ENCODE results near the gene CD93. TPM values are rescaled to one million over a fixed set of nuclear protein-coding genes. Genes with fewer than 3 reads are reported as not detected.

Gene CD93
- total RNA-seq, 2 experiments from 2014 or later: 1.1 TPM

DNA sequence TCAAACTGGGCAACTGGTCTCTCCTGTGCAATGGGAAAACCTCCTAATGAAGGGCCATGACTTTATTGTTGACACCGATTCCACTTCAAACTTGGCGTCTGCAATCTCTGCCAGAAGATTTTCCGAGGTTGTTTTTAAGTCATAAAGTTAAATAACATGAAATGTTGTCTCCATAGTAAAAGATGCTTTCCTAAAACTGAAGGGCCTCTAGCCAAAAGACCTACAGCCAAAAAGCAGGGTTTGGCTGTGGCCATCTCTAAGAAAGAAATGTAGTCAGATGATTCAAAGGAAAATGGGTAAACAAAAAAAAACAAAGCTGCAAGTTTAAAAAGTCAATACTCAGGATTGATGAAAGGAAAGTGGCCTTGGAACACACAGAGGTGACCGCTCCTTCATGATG lies 14.1 kb downstream of the CD93 start:
- Histone ChIP-seq H3K27me3 (ENCODE audit: control insufficient read depth in 1 of 2, insufficient read depth in 2 of 2, low read length in 2 of 2) (no peaks in the 10 kb centered on the region), H3K27ac (ENCODE audit: low read depth in 1 of 2, low read length in 2 of 2) (no peak overlapping the region), H3K9me3 (ENCODE audit: control insufficient read depth in 1 of 2, insufficient read depth in 1 of 2, low read length in 2 of 2) (no peaks in the 10 kb centered on the region), H3K36me3 (ENCODE audit: insufficient read depth, low read length) (no peaks in the 10 kb centered on the region), H3K4me1 (ENCODE audit: insufficient read depth, low read length) (no peaks in the 10 kb centered on the region), H3K4me3 (ENCODE audit: low read length) (no peak overlapping the region)
- H3K27me3 Mint-ChIP-seq: no peaks in the 10 kb centered on the region
- DNase-seq: no peak
- intact Hi-C loops (cut with DNase I, micrococcal nuclease): no loop called here
- CTCF ChIA-PET: no interaction called here
- no peaks in the 10 kb centered on the region for H3K4me1 Mint-ChIP-seq (ENCODE audit: low read depth)
- POLR2A ChIA-PET: no interaction called here
- TF ChIP-seq, protein P1, sequence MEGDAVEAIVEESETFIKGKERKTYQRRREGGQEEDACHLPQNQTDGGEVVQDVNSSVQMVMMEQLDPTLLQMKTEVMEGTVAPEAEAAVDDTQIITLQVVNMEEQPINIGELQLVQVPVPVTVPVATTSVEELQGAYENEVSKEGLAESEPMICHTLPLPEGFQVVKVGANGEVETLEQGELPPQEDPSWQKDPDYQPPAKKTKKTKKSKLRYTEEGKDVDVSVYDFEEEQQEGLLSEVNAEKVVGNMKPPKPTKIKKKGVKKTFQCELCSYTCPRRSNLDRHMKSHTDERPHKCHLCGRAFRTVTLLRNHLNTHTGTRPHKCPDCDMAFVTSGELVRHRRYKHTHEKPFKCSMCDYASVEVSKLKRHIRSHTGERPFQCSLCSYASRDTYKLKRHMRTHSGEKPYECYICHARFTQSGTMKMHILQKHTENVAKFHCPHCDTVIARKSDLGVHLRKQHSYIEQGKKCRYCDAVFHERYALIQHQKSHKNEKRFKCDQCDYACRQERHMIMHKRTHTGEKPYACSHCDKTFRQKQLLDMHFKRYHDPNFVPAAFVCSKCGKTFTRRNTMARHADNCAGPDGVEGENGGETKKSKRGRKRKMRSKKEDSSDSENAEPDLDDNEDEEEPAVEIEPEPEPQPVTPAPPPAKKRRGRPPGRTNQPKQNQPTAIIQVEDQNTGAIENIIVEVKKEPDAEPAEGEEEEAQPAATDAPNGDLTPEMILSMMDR (IDR thresholded peaks at IDR 0.05): no peak
- ATAC-seq (ENCODE audit: poor library complexity): no peak
- no peaks in the 10 kb centered on the region for H3K36me3 Mint-ChIP-seq (ENCODE audit: low read depth)
- H3K9me3 Mint-ChIP-seq: no peaks in the 10 kb centered on the region
- H3K4me3 Mint-ChIP-seq: no peak overlapping the region
- H3K27ac Mint-ChIP-seq: no peak overlapping the region

DNA sequence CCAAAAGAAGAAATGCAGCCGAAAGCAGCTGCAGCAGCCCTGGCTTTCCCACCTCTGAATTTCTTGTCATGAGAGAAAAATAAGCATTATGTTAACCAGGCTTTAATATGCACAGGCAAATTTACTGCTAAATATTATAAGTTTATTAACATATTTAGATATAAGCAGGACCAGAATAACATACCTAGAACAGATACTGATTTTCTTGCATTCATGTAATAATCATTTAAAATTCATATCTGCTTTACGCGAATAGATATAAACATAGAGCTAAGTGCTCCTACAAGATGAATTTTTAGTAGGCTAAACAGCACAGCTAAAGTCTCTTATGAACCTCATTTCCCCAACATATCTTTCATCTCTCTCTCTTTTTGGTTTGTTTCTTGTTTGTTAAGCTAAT lies 14.7 kb downstream of the CD93 start:
- no peaks in the 10 kb centered on the region for H3K4me1 Mint-ChIP-seq (ENCODE audit: low read depth)
- no peak overlapping the region for H3K27ac Mint-ChIP-seq
- ATAC-seq (ENCODE audit: poor library complexity): no peak

DNA sequence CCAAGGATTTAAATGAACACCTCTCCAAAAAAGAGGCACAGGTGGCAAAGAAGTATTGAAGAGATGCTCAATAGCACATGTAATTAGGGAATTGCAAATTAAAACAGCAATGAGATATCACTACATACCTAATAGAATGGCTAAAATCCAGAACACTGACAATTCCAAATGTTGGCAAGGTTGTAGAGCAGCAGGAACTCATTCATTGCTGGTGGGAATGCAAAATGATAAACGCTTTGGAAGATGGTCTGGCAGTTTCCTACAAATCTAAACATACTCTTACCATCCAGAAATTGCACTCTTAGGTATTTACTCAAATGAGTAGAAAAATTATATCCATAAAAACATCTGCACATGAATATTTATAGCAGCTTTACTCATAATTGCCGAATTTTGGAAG lies 17.0 kb downstream of the CD93 start:
- Histone ChIP-seq H3K36me3 (ENCODE audit: insufficient read depth, low read length) (no peaks in the 10 kb centered on the region), H3K9me3 (ENCODE audit: control insufficient read depth in 1 of 2, insufficient read depth in 1 of 2, low read length in 2 of 2) (no peaks in the 10 kb centered on the region), H3K4me1 (ENCODE audit: insufficient read depth, low read length) (no peaks in the 10 kb centered on the region), H3K27me3 (ENCODE audit: control insufficient read depth in 1 of 2, insufficient read depth in 2 of 2, low read length in 2 of 2) (no peaks in the 10 kb centered on the region), H3K4me3 (ENCODE audit: low read length) (no peak overlapping the region), H3K27ac (ENCODE audit: low read depth in 1 of 2, low read length in 2 of 2) (no peak overlapping the region)
- no peaks in the 10 kb centered on the region for H3K36me3 Mint-ChIP-seq (ENCODE audit: low read depth)
- CTCF ChIA-PET: no interaction called here
- intact Hi-C loops (cut with DNase I, micrococcal nuclease): no loop called here
- DNase-seq (no peak), ATAC-seq (ENCODE audit: poor library complexity) (no peak)
- H3K4me1 Mint-ChIP-seq (ENCODE audit: low read depth): no peaks in the 10 kb centered on the region
- H3K4me3 Mint-ChIP-seq: no peak overlapping the region
- TF ChIP-seq, protein P1 (IDR thresholded peaks at IDR 0.05): no peak
- H3K9me3 Mint-ChIP-seq: no peaks in the 10 kb centered on the region
- no peaks in the 10 kb centered on the region for H3K27me3 Mint-ChIP-seq
- POLR2A ChIA-PET: no interaction called here
- H3K27ac Mint-ChIP-seq: no peak overlapping the region

More for the DNA sequence above, 14.7 kb downstream of the CD93 start:
- intact Hi-C loops (cut with DNase I, micrococcal nuclease): no loop called here
- no peaks in the 10 kb centered on the region for H3K4me1 ChIP-seq (ENCODE audit: insufficient read depth, low read length)
- H3K27me3 ChIP-seq (ENCODE audit: control insufficient read depth in 1 of 2, insufficient read depth in 2 of 2, low read length in 2 of 2): no peaks in the 10 kb centered on the region
- H3K36me3 ChIP-seq (ENCODE audit: insufficient read depth, low read length): no peaks in the 10 kb centered on the region
- no peak for DNase-seq
- ChIA-PET CTCF (no interaction called here), POLR2A (no interaction called here)
- no peaks in the 10 kb centered on the region for H3K27me3 Mint-ChIP-seq
- TF ChIP-seq, protein P1 (IDR thresholded peaks at IDR 0.05): no peak
- H3K9me3 Mint-ChIP-seq: no peaks in the 10 kb centered on the region
- no peaks in the 10 kb centered on the region for H3K36me3 Mint-ChIP-seq (ENCODE audit: low read depth)
- H3K27ac ChIP-seq (ENCODE audit: low read depth in 1 of 2, low read length in 2 of 2): no peak overlapping the region
- H3K4me3 ChIP-seq (ENCODE audit: low read length): no peak overlapping the region
- no peak overlapping the region for H3K4me3 Mint-ChIP-seq
- no peaks in the 10 kb centered on the region for H3K9me3 ChIP-seq (ENCODE audit: control insufficient read depth in 1 of 2, insufficient read depth in 1 of 2, low read length in 2 of 2)

Measured in CD4-positive, alpha-beta T cell (primary cell).